Stomach (tissue), 9 donors: Measurements from ENCODE around the gene RIMBP2. TPM values are rescaled to one million over a fixed set of nuclear protein-coding genes. Genes with fewer than 3 reads are reported as not detected.

ENCODE experiments used
- DNase-seq, 2 donors: peaks; one replicate each; pipeline versions ENCODE4 v3.0.0 to v3.0.0-alpha.2; 2013 to 2019
- H3K27ac ChIP-seq, 5 donors: fragments of 200-600 bp in 4 of 5; sonication (generic) in 4 of 5; one replicate each; pipeline ENCODE4 v1.5.1; 2013 to 2019; ENCODE audit warnings: mild to moderate bottlenecking in 1 of 5, moderate library complexity in 1 of 5
- H3K27me3 ChIP-seq, 3 donors: fragments of 200-600 bp; sonication (generic); one replicate each; pipeline ENCODE4 v1.5.1; 2017 to 2019; ENCODE audit warnings: mixed run types in 1 of 3
- H3K36me3 ChIP-seq, 4 donors: fragments of 200-600 bp; sonication (generic); 1 replicate in 3 of 4; 2 replicates in 1 of 4; pipeline ENCODE4 v1.5.1; 2016 to 2019
- H3K4me1 ChIP-seq, 4 donors: fragments of 200-600 bp; sonication (generic); one replicate each; pipeline ENCODE4 v1.5.1; 2016 to 2019
- H3K4me3 ChIP-seq, 4 donors: fragments of 200-600 bp; sonication (generic) in 3 of 4; one replicate each; pipeline ENCODE4 v1.5.1; 2016 to 2019; ENCODE audit warnings: mild to moderate bottlenecking in 1 of 4
- H3K9me3 ChIP-seq, 4 donors: fragments of 200-600 bp; sonication (generic); one replicate each; pipeline ENCODE4 v1.5.1; 2016 to 2019
- EP300 ChIP-seq: sonication (generic); formaldehyde crosslinking; IDR thresholded peaks from one replicate; pipeline ENCODE4 v1.6.1; 2017; ENCODE audit warnings: antibody characterized with exemption
- POLR2A ChIP-seq, 4 donors: fragments of 450-650 bp; IDR thresholded peaks; one replicate each; pipeline ENCODE4 v1.6.1; 2016; ENCODE audit warnings: antibody characterized with exemption in 4 of 4, control low read depth in 2 of 4, mild to moderate bottlenecking in 1 of 4, moderate library complexity in 1 of 4
- POLR2AphosphoS5 ChIP-seq, 3 donors: sonication (generic); formaldehyde crosslinking; IDR thresholded peaks; one replicate each; pipeline ENCODE4 v1.6.1; 2016; ENCODE audit warnings: antibody characterized with exemption in 3 of 3
- WGBS, 5 donors: extraction: QIAGEN DNeasy Blood & Tissue Kit in 3 of 5; methylation state at CpG; one replicate each; pipeline versions ENCODE4 v1.1.5 to v1.1.7; 2013 to 2018; 5-methylcytosine and 5-hydroxymethylcytosine counted together
- intact Hi-C: fragments of 100-400 bp; cut with DNase I; formaldehyde crosslinking; loops from one replicate; pipeline ENCODE4 v1.15.1; 2023; ENCODE audit warnings: low total_unique reads
- polyA plus RNA-seq, 3 donors: library from polyadenylated mRNA; stranded (reverse); fragments of 200-250 nt; gene quantifications; one replicate each; pipeline ENCODE4 v1.2.3, GENCODE V29; 2013
- total RNA-seq, 5 donors: library from RNA; depleted of rRNA; stranded (reverse); fragments of >200 nt; gene quantifications; one replicate each; pipeline versions ENCODE4 v1.1.0 to v1.2.3, GENCODE V29; 2014 to 2016
- TF ChIP-seq, protein P1 (sequence below), 7 experiments: fragments of 450-650 bp in 4 of 7; fragments of 200-600 bp in 3 of 7; sonication (generic) in 3 of 7; IDR thresholded peaks; one replicate each; pipeline ENCODE4 v1.5.1; 2016 to 2019; ENCODE audit warnings: antibody characterized with exemption in 7 of 7, control low read depth in 2 of 7, mild to moderate bottlenecking in 1 of 7
- donor health status: healthy with polysubstance abuse.
- donor health status: Bipolar disorder and iron deficiency.
- donor health status: healthy.

Gene RIMBP2
- total and polyA plus RNA-seq, 8 donors = 0.75 to 44.6 (median 5.6) TPM

DNA sequence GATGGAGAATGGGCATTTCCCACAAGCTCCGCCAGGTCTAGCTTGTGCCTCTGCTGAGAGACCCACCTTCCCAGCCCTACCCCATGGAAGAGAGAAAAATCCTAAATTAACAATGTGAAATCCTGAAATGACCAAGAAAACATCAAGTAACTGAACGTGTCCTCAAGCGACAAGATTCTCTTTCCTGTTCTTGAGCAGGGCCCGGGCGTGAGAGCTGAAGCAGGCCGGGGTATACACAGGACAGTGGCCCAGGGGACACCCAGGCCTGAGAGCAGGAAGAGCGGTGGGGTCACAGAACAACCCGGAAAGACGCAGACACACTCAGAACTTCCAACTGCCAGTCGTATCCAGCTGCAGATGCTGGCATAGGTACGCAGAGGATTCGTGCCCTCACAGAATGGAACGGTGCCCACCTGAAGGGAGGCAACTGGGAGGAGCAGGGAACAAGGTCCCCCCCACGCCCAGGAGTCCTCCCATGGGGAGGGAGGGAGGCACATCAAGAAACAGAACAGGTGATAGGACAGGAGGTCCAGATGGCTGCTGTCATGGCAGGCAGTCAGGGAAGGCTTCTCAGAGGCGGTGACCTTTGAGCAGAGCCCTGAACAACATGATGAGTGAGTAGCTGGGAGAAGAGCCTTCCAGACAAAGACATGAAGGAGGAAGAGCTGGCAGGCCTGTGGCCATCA, 9.1 kb downstream of the RIMBP2 start:
- H3K27me3 ChIP-seq = peaks cover 0 to 77% (median 0%) of the 10 kb centered on the region in 3 donors
- no peak for DNase-seq
- H3K36me3 ChIP-seq = no peaks in the 10 kb centered on the region
- no peak overlapping the region for H3K4me3 ChIP-seq
- 76 to 89% (median 81%) methylated on average over 15 of the region's 15 CpGs for WGBS, 5 donors
- intact Hi-C loops = no loop called here
- H3K9me3 ChIP-seq = no peaks in the 10 kb centered on the region
- no peaks in the 10 kb centered on the region for H3K4me1 ChIP-seq
- no peak overlapping the region for H3K27ac ChIP-seq
- no peak for TF ChIP-seq POLR2AphosphoS5 (IDR thresholded peaks at IDR 0.05)
- TF ChIP-seq, protein P1, sequence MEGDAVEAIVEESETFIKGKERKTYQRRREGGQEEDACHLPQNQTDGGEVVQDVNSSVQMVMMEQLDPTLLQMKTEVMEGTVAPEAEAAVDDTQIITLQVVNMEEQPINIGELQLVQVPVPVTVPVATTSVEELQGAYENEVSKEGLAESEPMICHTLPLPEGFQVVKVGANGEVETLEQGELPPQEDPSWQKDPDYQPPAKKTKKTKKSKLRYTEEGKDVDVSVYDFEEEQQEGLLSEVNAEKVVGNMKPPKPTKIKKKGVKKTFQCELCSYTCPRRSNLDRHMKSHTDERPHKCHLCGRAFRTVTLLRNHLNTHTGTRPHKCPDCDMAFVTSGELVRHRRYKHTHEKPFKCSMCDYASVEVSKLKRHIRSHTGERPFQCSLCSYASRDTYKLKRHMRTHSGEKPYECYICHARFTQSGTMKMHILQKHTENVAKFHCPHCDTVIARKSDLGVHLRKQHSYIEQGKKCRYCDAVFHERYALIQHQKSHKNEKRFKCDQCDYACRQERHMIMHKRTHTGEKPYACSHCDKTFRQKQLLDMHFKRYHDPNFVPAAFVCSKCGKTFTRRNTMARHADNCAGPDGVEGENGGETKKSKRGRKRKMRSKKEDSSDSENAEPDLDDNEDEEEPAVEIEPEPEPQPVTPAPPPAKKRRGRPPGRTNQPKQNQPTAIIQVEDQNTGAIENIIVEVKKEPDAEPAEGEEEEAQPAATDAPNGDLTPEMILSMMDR (IDR thresholded peaks at IDR 0.05) = no peak

DNA sequence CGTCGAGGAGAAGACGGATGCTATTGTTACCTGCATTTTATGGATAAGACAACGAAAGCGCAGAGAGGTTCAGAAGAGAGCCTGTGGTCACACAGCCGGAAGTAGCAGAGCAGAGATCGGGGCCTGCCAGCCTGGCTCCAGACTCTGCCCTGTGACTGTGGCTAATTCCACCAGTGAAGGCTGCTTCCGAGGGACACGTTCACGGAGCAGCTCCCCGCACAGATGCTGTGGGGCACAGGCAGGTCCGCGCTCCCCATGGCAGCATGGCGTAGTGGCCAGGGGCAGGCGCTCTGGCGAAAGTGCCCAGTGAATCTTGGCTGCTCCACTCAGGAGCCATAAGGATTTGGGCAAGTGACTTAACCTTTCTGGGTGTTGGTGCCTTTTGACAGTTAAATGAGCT, 9.8 kb downstream of the RIMBP2 start:
- peaks cover 0 to 79% (median 0%) of the 10 kb centered on the region in 3 donors for H3K27me3 ChIP-seq
- no peaks in the 10 kb centered on the region for H3K9me3 ChIP-seq
- H3K4me1 ChIP-seq = no peaks in the 10 kb centered on the region
- peak in 1 of 2 donors; percentile 10 for DNase-seq
- H3K27ac ChIP-seq = no peak overlapping the region
- no peak overlapping the region for H3K4me3 ChIP-seq
- no peak for TF ChIP-seq POLR2A (IDR thresholded peaks at IDR 0.05)
- TF ChIP-seq, protein P1 (IDR thresholded peaks at IDR 0.05) = no peak
- TF ChIP-seq POLR2AphosphoS5 (IDR thresholded peaks at IDR 0.05) = no peak
- TF ChIP-seq EP300 = no peak
- no peaks in the 10 kb centered on the region for H3K36me3 ChIP-seq
- WGBS, 5 donors = 86 to 91% (median 88%) methylated on average over 14 to 16 of the region's 16 CpGs
- intact Hi-C loops = no loop called here

DNA sequence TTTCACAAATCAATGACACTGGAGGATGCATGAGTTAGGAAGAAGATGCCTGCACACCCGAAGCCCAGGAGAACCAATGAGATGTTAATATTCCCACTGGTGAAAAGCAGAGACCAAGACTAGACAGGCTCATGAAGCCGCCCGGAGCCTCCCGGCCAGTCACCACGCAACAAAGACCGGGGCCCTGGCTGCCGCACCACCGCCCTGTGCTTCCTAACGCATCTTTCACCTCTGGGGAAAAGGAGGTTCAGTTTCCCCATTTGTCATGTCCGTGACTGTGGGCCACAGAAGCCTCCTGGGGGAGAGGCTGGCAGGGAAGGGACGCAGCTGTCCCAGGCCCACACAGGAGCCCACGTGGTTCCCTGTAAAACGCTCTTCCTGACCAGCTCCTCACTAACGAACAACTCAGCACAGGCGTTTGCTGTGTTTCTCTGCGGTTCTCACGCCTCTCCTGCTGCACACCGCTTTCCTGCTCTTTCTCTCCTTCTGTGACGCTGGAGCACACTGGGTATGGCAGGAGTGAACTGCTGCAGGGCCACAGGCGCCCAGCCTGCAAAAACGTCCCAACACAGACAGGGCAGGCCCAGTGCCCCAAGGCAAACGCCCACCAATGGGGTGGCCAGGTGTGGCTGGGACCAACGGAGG, 10.8 kb downstream of the RIMBP2 start:
- Histone ChIP-seq H3K9me3 (no peaks in the 10 kb centered on the region), H3K36me3 (no peaks in the 10 kb centered on the region), H3K27ac (no peak overlapping the region), H3K4me3 (no peak overlapping the region), H3K4me1 (no peaks in the 10 kb centered on the region), H3K27me3 (peaks cover 0 to 79% (median 0%) of the 10 kb centered on the region in 3 donors)
- no peak for DNase-seq
- TF ChIP-seq POLR2AphosphoS5 (IDR thresholded peaks at IDR 0.05) (no peak), POLR2A (IDR thresholded peaks at IDR 0.05) (no peak), EP300 (no peak)
- TF ChIP-seq, protein P1 (IDR thresholded peaks at IDR 0.05) = no peak
- intact Hi-C loops = no loop called here
- 57 to 63% (median 60%) methylated on average over 23 of the region's 23 CpGs for WGBS, 5 donors

DNA sequence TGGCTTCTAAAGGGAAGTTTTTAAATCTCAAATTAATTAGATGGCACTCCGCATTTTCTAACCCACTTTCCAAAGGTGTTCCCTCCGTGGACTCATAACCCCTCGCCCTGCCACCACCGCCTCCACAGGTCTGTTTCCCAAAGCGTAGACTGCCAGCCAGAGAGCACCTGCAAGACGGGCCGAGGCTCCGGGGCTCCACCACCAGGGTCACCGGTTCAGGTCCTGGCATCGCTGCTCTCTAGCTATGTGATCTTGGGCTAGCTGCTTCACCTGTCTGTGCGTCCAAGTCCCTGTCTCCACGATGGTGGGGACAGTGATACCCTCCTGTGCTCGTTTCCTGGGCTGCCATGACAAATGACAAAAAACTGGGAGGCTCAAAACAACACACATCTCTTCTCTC, 11.5 kb downstream of the RIMBP2 start:
- Histone ChIP-seq H3K27ac (no peak overlapping the region), H3K9me3 (no peaks in the 10 kb centered on the region), H3K27me3 (peaks cover 0 to 72% (median 0%) of the 10 kb centered on the region in 3 donors), H3K36me3 (no peaks in the 10 kb centered on the region), H3K4me3 (no peak overlapping the region), H3K4me1 (no peaks in the 10 kb centered on the region)
- intact Hi-C loops = no loop called here
- TF ChIP-seq EP300 = no peak
- TF ChIP-seq POLR2A (IDR thresholded peaks at IDR 0.05) = no peak
- TF ChIP-seq POLR2AphosphoS5 (IDR thresholded peaks at IDR 0.05) = no peak
- TF ChIP-seq, protein P1 (IDR thresholded peaks at IDR 0.05) = no peak
- 73 to 85% (median 78%) methylated on average over 13 of the region's 13 CpGs for WGBS, 5 donors
- no peak for DNase-seq
